K562 (cell line): ENCODE data around the gene ECSIT. TPM values are rescaled to one million over a fixed set of nuclear protein-coding genes. Genes with fewer than 3 reads are reported as not detected.

Source experiments
- ATF1 ChIP-seq, 2 experiments: fragments of 450-650 bp in 1 of 2; IDR thresholded peaks; 2 replicates each; pipeline ENCODE4 v1.6.1; 2016; ENCODE audit warnings: missing compliant biosample characterization in 1 of 2, missing genetic modification characterization in 1 of 2
- BRD9 ChIP-seq: fragments of 450-650 bp; IDR thresholded peaks from 2 replicates; pipeline ENCODE4 v1.6.1; 2018; ENCODE audit warnings: low read depth; ENCODE audit not compliant: partially characterized antibody
- FOXP1 ChIP-seq: sonication (generic); formaldehyde crosslinking; IDR thresholded peaks from 2 replicates; pipeline ENCODE4 v1.8.0; 2022; ENCODE audit warnings: mild to moderate bottlenecking, missing genetic modification reagents
- HCFC1 ChIP-seq: IDR thresholded peaks from 2 replicates; pipeline ENCODE4 v1.6.1; 2012; ENCODE audit warnings: low read depth, low read length, improper control_type of control experiment
- ILK ChIP-seq: fragments of 450-650 bp; IDR thresholded peaks from 2 replicates; pipeline ENCODE4 v1.6.1; 2016; ENCODE audit warnings: missing genetic modification characterization, low read depth, mild to moderate bottlenecking, missing compliant biosample characterization, moderate library complexity, borderline replicate concordance
- MIER1 ChIP-seq: fragments of 450-650 bp; IDR thresholded peaks from 2 replicates; pipeline ENCODE4 v1.6.1; 2016; ENCODE audit warnings: antibody characterized with exemption, mild to moderate bottlenecking, low read depth
- MXI1 ChIP-seq: IDR thresholded peaks from 2 replicates; pipeline ENCODE4 v1.6.1; 2011; ENCODE audit warnings: low read depth, mild to moderate bottlenecking, improper control_type of control experiment, low read length
- NBN ChIP-seq: fragments of 450-650 bp; IDR thresholded peaks from 2 replicates; pipeline ENCODE4 v1.6.1; 2016; ENCODE audit warnings: low read depth, mild to moderate bottlenecking
- SMAD3 ChIP-seq: fragments of 450-650 bp; formaldehyde crosslinking; conservative IDR thresholded peaks from 2 replicates; pipeline ENCODE4 v1.4.0; 2020; ENCODE audit warnings: mild to moderate bottlenecking
- TEAD2 ChIP-seq: fragments of 450-650 bp; IDR thresholded peaks from 2 replicates; pipeline ENCODE4 v1.6.1; 2016; ENCODE audit warnings: missing genetic modification characterization, control low read depth, missing compliant biosample characterization
- TFAM ChIP-seq: fragments of 250-450 bp; sonication (Bioruptor Pico); conservative IDR thresholded peaks from 2 replicates; pipeline ENCODE4 v1.5.0; 2021; ENCODE audit warnings: mild to moderate bottlenecking, moderate library complexity
- ZKSCAN3 ChIP-seq: fragments of 250-450 bp; sonication (Bioruptor Pico); IDR thresholded peaks from 2 replicates; pipeline ENCODE4 v1.4.0; 2020
- ZNF384 ChIP-seq: IDR thresholded peaks from 2 replicates; pipeline ENCODE4 v1.6.1; 2012; ENCODE audit warnings: low read depth, low read length, improper control_type of control experiment
- ZNF695 ChIP-seq: fragments of 450-650 bp; formaldehyde crosslinking; IDR thresholded peaks from 2 replicates; pipeline ENCODE4 v1.4.0; 2020; ENCODE audit warnings: mild to moderate bottlenecking, moderate library complexity
- polyA plus RNA-seq, 8 experiments: library from polyadenylated mRNA; depleted of rRNA in 4 of 8; stranded (reverse) in 5 of 8; unstranded in 3 of 8; fragments of >200 nt; fragmentation: Nextera tagmentation in 2 of 8; fragmentation: Illumina TruSeq in 1 of 8; extraction: Ambion mirVana in 2 of 8; extraction: Trizol in 1 of 8; gene quantifications; 2 replicates each; pipeline versions ENCODE4 v1.2.1 to v1.2.3, GENCODE V29; 2011 to 2014; ENCODE audit warnings: inconsistent platforms in 1 of 8, missing spikeins in 1 of 8
- total RNA-seq, 7 experiments: library from RNA; depleted of rRNA in 6 of 7; stranded (reverse); fragments of >200 nt in 6 of 7; fragmentation: Illumina TruSeq in 2 of 7; extraction: Trizol in 2 of 7; gene quantifications; 2 replicates each; pipeline versions ENCODE4 v1.2.1 to v1.2.3, GENCODE V29; 2011 to 2021; ENCODE audit warnings: low replicate concordance in 1 of 7
- TF ChIP-seq, protein P1 (sequence below): sonication (generic); formaldehyde crosslinking; IDR thresholded peaks from 2 replicates; pipeline ENCODE4 v1.8.0; 2022; ENCODE audit warnings: mild to moderate bottlenecking, missing genetic modification reagents, borderline replicate concordance
- TF ChIP-seq, protein P2 (sequence below): sonication (generic); formaldehyde crosslinking; IDR thresholded peaks from 2 replicates; pipeline ENCODE4 v1.8.0; 2022; ENCODE audit warnings: mild to moderate bottlenecking, missing genetic modification reagents

The ECSIT gene
- total and polyA plus RNA-seq, 9 of the 15 experiments (the other 6 are each of a cell fraction or from before 2014, with no cell fraction given): 1.1 to 82.5 (median 43.9) TPM

DNA sequence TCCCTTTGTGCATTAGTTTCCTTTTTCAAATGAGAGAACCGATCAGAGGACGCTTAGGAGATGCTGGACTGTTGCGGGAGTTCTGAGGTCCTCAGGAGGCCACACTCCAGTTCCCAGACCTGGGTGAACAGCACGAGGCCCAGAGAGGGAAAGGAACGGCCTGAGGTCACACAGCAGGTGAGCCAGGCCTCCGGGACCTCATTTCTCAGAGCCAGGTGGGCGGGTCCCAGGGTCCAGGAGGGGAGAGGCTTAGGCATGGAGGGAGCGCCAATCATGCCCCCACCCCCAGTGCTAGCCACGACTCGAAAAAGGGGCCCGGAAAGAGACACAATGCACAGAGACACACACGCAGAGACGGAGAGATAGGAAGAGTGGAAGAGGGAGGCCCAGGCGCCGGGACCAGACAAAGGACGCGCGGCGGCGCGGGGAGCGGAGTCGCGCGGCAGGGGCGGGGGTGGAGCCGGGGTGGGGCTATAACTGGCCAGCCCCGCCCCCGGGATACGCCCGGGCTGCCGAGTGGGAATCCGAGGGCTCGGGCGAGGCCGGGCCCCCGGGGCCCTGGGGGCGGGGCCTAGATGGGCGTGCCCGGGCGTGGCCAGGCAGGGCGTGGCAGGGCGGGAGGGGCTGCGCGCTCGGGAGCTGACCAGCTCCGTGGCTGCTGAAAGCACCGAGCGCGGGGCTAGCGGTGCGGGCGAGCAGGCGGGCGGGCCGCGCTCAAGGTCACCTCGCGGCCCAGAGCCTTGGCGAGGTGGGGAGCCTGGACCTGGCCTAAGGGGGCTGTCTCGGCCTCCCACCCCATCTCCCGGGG lies 49.6 kb downstream of the ECSIT start (continued):
- TF ChIP-seq, protein P1, sequence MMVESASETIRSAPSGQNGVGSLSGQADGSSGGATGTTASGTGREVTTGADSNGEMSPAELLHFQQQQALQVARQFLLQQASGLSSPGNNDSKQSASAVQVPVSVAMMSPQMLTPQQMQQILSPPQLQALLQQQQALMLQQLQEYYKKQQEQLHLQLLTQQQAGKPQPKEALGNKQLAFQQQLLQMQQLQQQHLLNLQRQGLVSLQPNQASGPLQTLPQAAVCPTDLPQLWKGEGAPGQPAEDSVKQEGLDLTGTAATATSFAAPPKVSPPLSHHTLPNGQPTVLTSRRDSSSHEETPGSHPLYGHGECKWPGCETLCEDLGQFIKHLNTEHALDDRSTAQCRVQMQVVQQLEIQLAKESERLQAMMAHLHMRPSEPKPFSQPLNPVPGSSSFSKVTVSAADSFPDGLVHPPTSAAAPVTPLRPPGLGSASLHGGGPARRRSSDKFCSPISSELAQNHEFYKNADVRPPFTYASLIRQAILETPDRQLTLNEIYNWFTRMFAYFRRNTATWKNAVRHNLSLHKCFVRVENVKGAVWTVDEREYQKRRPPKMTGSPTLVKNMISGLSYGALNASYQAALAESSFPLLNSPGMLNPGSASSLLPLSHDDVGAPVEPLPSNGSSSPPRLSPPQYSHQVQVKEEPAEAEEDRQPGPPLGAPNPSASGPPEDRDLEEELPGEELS (CRISPR knock-in tag): 0 out of 2 replicates have a peak, but pooled peaks have one; percentile 28
- no peak for TF ChIP-seq ZNF384
- peak; percentile 93 for TF ChIP-seq BRD9
- TF ChIP-seq TEAD2 (tag): no peak
- TF ChIP-seq ZKSCAN3 (CRISPR knock-in tag): no peak
- 0 out of 2 replicates have a peak, but pooled peaks have one; percentile 58 for TF ChIP-seq MIER1
- 0 out of 2 replicates have a peak, but pooled peaks have one; percentile 14 for TF ChIP-seq ATF1 (CRISPR knock-in tag; IDR thresholded peaks at IDR 0.05)
- TF ChIP-seq ATF1 (tag; IDR thresholded peaks at IDR 0.05): no peak
- TF ChIP-seq HCFC1: peak; percentile 38; the same call in 1 of the 2 replicates
- TF ChIP-seq TFAM: no peak
- TF ChIP-seq, protein P2, sequence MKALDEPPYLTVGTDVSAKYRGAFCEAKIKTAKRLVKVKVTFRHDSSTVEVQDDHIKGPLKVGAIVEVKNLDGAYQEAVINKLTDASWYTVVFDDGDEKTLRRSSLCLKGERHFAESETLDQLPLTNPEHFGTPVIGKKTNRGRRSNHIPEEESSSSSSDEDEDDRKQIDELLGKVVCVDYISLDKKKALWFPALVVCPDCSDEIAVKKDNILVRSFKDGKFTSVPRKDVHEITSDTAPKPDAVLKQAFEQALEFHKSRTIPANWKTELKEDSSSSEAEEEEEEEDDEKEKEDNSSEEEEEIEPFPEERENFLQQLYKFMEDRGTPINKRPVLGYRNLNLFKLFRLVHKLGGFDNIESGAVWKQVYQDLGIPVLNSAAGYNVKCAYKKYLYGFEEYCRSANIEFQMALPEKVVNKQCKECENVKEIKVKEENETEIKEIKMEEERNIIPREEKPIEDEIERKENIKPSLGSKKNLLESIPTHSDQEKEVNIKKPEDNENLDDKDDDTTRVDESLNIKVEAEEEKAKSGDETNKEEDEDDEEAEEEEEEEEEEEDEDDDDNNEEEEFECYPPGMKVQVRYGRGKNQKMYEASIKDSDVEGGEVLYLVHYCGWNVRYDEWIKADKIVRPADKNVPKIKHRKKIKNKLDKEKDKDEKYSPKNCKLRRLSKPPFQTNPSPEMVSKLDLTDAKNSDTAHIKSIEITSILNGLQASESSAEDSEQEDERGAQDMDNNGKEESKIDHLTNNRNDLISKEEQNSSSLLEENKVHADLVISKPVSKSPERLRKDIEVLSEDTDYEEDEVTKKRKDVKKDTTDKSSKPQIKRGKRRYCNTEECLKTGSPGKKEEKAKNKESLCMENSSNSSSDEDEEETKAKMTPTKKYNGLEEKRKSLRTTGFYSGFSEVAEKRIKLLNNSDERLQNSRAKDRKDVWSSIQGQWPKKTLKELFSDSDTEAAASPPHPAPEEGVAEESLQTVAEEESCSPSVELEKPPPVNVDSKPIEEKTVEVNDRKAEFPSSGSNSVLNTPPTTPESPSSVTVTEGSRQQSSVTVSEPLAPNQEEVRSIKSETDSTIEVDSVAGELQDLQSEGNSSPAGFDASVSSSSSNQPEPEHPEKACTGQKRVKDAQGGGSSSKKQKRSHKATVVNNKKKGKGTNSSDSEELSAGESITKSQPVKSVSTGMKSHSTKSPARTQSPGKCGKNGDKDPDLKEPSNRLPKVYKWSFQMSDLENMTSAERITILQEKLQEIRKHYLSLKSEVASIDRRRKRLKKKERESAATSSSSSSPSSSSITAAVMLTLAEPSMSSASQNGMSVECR (CRISPR knock-in tag): peak; percentile 98
- TF ChIP-seq NBN: no peak
- TF ChIP-seq FOXP1 (CRISPR knock-in tag): peak; percentile 79
- TF ChIP-seq ILK (tag): no peak
- no peak for TF ChIP-seq SMAD3 (CRISPR knock-in tag)
- TF ChIP-seq ZNF695 (CRISPR knock-in tag): no peak
- TF ChIP-seq MXI1: peak; percentile 75
- TF ChIP-seq, all 486 proteins: peak for 92
